ENCODE results near the gene SPRED3. TPM values are rescaled to one million over a fixed set of nuclear protein-coding genes. Genes with fewer than 3 reads are reported as not detected.
A peak's percentile ranks its signal among the peaks of the same experiment; 100 is the strongest.

SPRED3 gene
- total and polyA plus RNA-seq, 2 donors (not counting 1 experiment from before 2014, with no cell fraction given) = 1.5 to 2.0 TPM

GRCh38 chr19:38417146-38417543, 28.6 kb downstream of the SPRED3 start:
- Histone ChIP-seq H3K9me3 (ENCODE audit: control insufficient read depth, insufficient read depth, low read depth, low read length) (no peaks in the 10 kb centered on the region), H3K27ac (ENCODE audit: insufficient read depth, low read length) (no peak overlapping the region), H3K4me1 (ENCODE audit: control insufficient read depth, extremely low read depth, insufficient read depth, low read length) (no peaks in the 10 kb centered on the region), H3K4me3 (replicated peaks in 1 of 4; ENCODE audit: control extremely low read depth in 1 of 4, insufficient read depth in 1 of 4, low read depth in 3 of 4, low read length in 4 of 4) (no peak overlapping the region), H3K79me2 (ENCODE audit: control insufficient read depth, insufficient read depth, low read length) (no peaks in the 10 kb centered on the region), H3K9ac (ENCODE audit: insufficient read depth, low read length) (no peak overlapping the region), H3K27me3 (ENCODE audit: control insufficient read depth, insufficient read depth, low read length) (peaks cover 10% of the 10 kb centered on the region), H3K36me3 (ENCODE audit: control insufficient read depth, insufficient read depth, low read length) (no peaks in the 10 kb centered on the region), H2AFZ (ENCODE audit: low read length) (no peak overlapping the region), H4K20me1 (ENCODE audit: control insufficient read depth, extremely low read depth, insufficient read depth, low read length) (no peaks in the 10 kb centered on the region), H3K4me2 (ENCODE audit: extremely low read depth, insufficient read depth, low read length) (no peak overlapping the region)
- no peak for DNase-seq (ENCODE audit: low read depth in 2 of 2)
- TF ChIP-seq EZH2 (IDR thresholded peaks at IDR 0.05; ENCODE audit: low read length, missing control alignments) = no peak
- TF ChIP-seq CTCF (conservative IDR thresholded peaks at IDR 0.05 in 1 of 2, IDR thresholded peaks at IDR 0.05 in 1 of 2; ENCODE audit: low read depth in 1 of 2, low read length in 2 of 2) = no peak

GRCh38 chr19:38417544-38418506, 29.3 kb downstream of the SPRED3 start:
- Histone ChIP-seq H3K4me3 (replicated peaks in 1 of 4; ENCODE audit: control extremely low read depth in 1 of 4, insufficient read depth in 1 of 4, low read depth in 3 of 4, low read length in 4 of 4) (peak overlapping the region in 2 of 4 experiments; percentile 25 to 32), H3K9ac (ENCODE audit: insufficient read depth, low read length) (no peak overlapping the region), H3K4me1 (ENCODE audit: control insufficient read depth, extremely low read depth, insufficient read depth, low read length) (no peaks in the 10 kb centered on the region), H3K36me3 (ENCODE audit: control insufficient read depth, insufficient read depth, low read length) (no peaks in the 10 kb centered on the region), H3K27me3 (ENCODE audit: control insufficient read depth, insufficient read depth, low read length) (peaks cover 10% of the 10 kb centered on the region), H2AFZ (ENCODE audit: low read length) (no peak overlapping the region), H4K20me1 (ENCODE audit: control insufficient read depth, extremely low read depth, insufficient read depth, low read length) (no peaks in the 10 kb centered on the region), H3K4me2 (ENCODE audit: extremely low read depth, insufficient read depth, low read length) (no peak overlapping the region), H3K9me3 (ENCODE audit: control insufficient read depth, insufficient read depth, low read depth, low read length) (no peaks in the 10 kb centered on the region), H3K27ac (ENCODE audit: insufficient read depth, low read length) (no peak overlapping the region), H3K79me2 (ENCODE audit: control insufficient read depth, insufficient read depth, low read length) (no peaks in the 10 kb centered on the region)
- TF ChIP-seq EZH2 (IDR thresholded peaks at IDR 0.05; ENCODE audit: low read length, missing control alignments) (no peak), CTCF (conservative IDR thresholded peaks at IDR 0.05 in 1 of 2, IDR thresholded peaks at IDR 0.05 in 1 of 2; ENCODE audit: low read depth in 1 of 2, low read length in 2 of 2) (no peak)
- DNase-seq (ENCODE audit: low read depth in 2 of 2) = peak in 1 of 2 donors; percentile 11

- TF ChIP-seq CTCF (conservative IDR thresholded peaks at IDR 0.05 in 1 of 2, IDR thresholded peaks at IDR 0.05 in 1 of 2; ENCODE audit: low read depth in 1 of 2, low read length in 2 of 2) (no peak), EZH2 (IDR thresholded peaks at IDR 0.05; ENCODE audit: low read length, missing control alignments) (no peak)
- Histone ChIP-seq H2AFZ (ENCODE audit: low read length) (no peak overlapping the region), H3K9me3 (ENCODE audit: control insufficient read depth, insufficient read depth, low read depth, low read length) (no peaks in the 10 kb centered on the region), H4K20me1 (ENCODE audit: control insufficient read depth, extremely low read depth, insufficient read depth, low read length) (no peaks in the 10 kb centered on the region), H3K27me3 (ENCODE audit: control insufficient read depth, insufficient read depth, low read length) (peaks cover 18% of the 10 kb centered on the region), H3K79me2 (ENCODE audit: control insufficient read depth, insufficient read depth, low read length) (no peaks in the 10 kb centered on the region), H3K4me1 (ENCODE audit: control insufficient read depth, extremely low read depth, insufficient read depth, low read length) (no peaks in the 10 kb centered on the region), H3K4me2 (ENCODE audit: extremely low read depth, insufficient read depth, low read length) (no peak overlapping the region), H3K9ac (ENCODE audit: insufficient read depth, low read length) (no peak overlapping the region), H3K27ac (ENCODE audit: insufficient read depth, low read length) (no peak overlapping the region), H3K4me3 (replicated peaks in 1 of 4; ENCODE audit: control extremely low read depth in 1 of 4, insufficient read depth in 1 of 4, low read depth in 3 of 4, low read length in 4 of 4) (no peak overlapping the region), H3K36me3 (ENCODE audit: control insufficient read depth, insufficient read depth, low read length) (no peaks in the 10 kb centered on the region)
- no peak for DNase-seq (ENCODE audit: low read depth in 2 of 2)
Observed at GRCh38 chr19:38420935-38421334, 32.4 kb downstream of the SPRED3 start.

Measured in fibroblast of lung (primary cell).